Mammary epithelial cell (primary cell): ENCODE measurements around the gene TMEM106C.

Source experiments
- CTCF ChIP-seq, 2 donors: IDR thresholded peaks in 1 of 2; conservative IDR thresholded peaks in 1 of 2; 2 replicates each; pipeline ENCODE4 v1.5.1; 2011 to 2012; ENCODE audit warnings: inconsistent platforms in 2 of 2, low read length in 2 of 2, mild to moderate bottlenecking in 2 of 2, control low read depth in 1 of 2, low read depth in 1 of 2; ENCODE audit not compliant: insufficient read depth in 1 of 2; ENCODE audit errors: extremely low read depth in 1 of 2
- EZH2 ChIP-seq: IDR thresholded peaks from 2 replicates; pipeline ENCODE4 v1.6.1; 2012; ENCODE audit warnings: low read length, inconsistent platforms, borderline replicate concordance

DNA sequence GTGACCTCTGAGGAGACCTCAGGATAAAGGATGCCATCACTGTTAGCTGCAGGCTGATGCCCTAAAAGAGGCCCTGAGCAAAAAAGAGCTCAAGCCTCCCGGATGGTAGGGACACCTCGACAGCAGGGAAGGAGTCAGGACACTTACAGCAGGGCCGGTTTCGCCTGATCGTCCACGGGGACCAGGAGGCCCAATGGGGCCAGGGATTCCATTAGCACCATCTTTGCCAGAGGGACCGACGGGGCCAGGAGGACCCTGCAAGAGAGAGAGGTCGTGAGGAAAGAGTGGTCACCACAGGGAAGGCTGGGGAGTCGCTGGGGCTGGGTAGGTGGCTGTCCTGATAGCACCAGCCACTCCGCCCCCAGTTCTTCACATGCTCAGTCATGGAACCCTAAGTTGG lies 12.4 kb downstream of the TMEM106C start:
- TF ChIP-seq CTCF (conservative IDR thresholded peaks at IDR 0.05 in 1 of 2, IDR thresholded peaks at IDR 0.05 in 1 of 2; ENCODE audit: extremely low read depth in 1 of 2, insufficient read depth in 1 of 2, low read depth in 1 of 2, low read length in 2 of 2): no peak
- no peak for TF ChIP-seq EZH2
